A549 (cell line): ENCODE measurements around the gene EXPH5. TPM values are rescaled to one million over a fixed set of nuclear protein-coding genes. Genes with fewer than 3 reads are reported as not detected.

Experiments used
- ATAC-seq, 2 experiments: fragments of 200-7000 bp in 1 of 2; fragments of >200 bp in 1 of 2; cut with Nextera tagmentation in 1 of 2; cut with Tn5 transposase in 1 of 2; 3 replicates each; pipeline versions ENCODE4 v1.8.0 to v1.9.1; 2018 to 2020; ENCODE audit warnings: mild to moderate bottlenecking in 1 of 2, moderate library complexity in 1 of 2
- CTCF ChIA-PET: fragments of 300-600 bp; sonication (Branson Sonifier 250); formaldehyde crosslinking; extraction: SDS; loops from one replicate; lab custom pipeline; 2021; ENCODE audit warnings: antibody characterized with exemption, inconsistent platforms; lab: Yijun Ruan, JAX
- POLR2A ChIA-PET: fragments of 350-600 bp; formaldehyde crosslinking; extraction: SDS; loops from one replicate; lab custom pipeline; 2021; ENCODE audit warnings: antibody characterized with exemption, inconsistent platforms; lab: Yijun Ruan, JAX
- DNase-seq, 2 experiments: peaks; one replicate each; pipeline versions ENCODE4 v3.0.0 to v3.0.0-alpha.2; 2011 to 2016; ENCODE audit warnings: low read depth in 1 of 2, low spot score in 1 of 2
- FAIRE-seq: peaks from 2 replicates; lab custom pipeline; 2011; peaks lifted over from hg19 to GRCh38; lab: Jason Lieb, UNC
- H3K27ac ChIP-seq, 2 experiments: fragments of >200 bp; sonication (Bioruptor Twin); formaldehyde crosslinking; 3 replicates each; pipeline ENCODE4 v1.5.1; 2016 to 2017
- H3K4me1 ChIP-seq: fragments of >200 bp; sonication (Bioruptor Twin); formaldehyde crosslinking; 3 replicates; pipeline ENCODE4 v1.6.1; 2016
- H3K4me2 ChIP-seq: fragments of >200 bp; sonication (Bioruptor Twin); formaldehyde crosslinking; 3 replicates; pipeline ENCODE4 v1.6.1; 2016
- H3K4me3 ChIP-seq: fragments of >200 bp; sonication (Bioruptor Twin); formaldehyde crosslinking; 3 replicates; pipeline ENCODE4 v1.5.1; 2016
- H3K9me3 ChIP-seq: fragments of >200 bp; sonication (Bioruptor Twin); formaldehyde crosslinking; 3 replicates; pipeline ENCODE4 v1.6.1; 2016
- CBX2 ChIP-seq: fragments of 200-600 bp; sonication (generic); IDR thresholded peaks from 2 replicates; pipeline ENCODE4 v1.6.1; 2016; ENCODE audit warnings: low read depth, mild to moderate bottlenecking, borderline replicate concordance
- CHD2 ChIP-seq: fragments of 150-350 bp; IDR thresholded peaks from 2 replicates; pipeline ENCODE4 v1.6.1; 2014; ENCODE audit warnings: low read length; ENCODE audit not compliant: partially characterized antibody
- CHD4 ChIP-seq: fragments of 200-600 bp; sonication (generic); IDR thresholded peaks from 2 replicates; pipeline ENCODE4 v1.6.1; 2016; ENCODE audit warnings: antibody characterized with exemption, mild to moderate bottlenecking, borderline replicate concordance
- EHMT2 ChIP-seq: fragments of 200-600 bp; sonication (generic); IDR thresholded peaks from 2 replicates; pipeline ENCODE4 v1.6.1; 2016; ENCODE audit warnings: antibody characterized with exemption, low read depth, mild to moderate bottlenecking, moderate library complexity
- EP300 ChIP-seq, 2 experiments: fragments of >200 bp; sonication (Bioruptor Twin); formaldehyde crosslinking; IDR thresholded peaks; 2 replicates in 1 of 2; 3 replicates in 1 of 2; pipeline ENCODE4 v1.6.1; 2016 to 2017
- ESRRA ChIP-seq: fragments of 150-350 bp; IDR thresholded peaks from 2 replicates; pipeline ENCODE4 v1.6.1; 2014; ENCODE audit warnings: mild to moderate bottlenecking, low read length, borderline replicate concordance
- HEYL ChIP-seq: fragments of 250-450 bp; sonication (Bioruptor Pico); IDR thresholded peaks from 2 replicates; pipeline ENCODE4 v1.8.0; 2021; ENCODE audit warnings: mild to moderate bottlenecking, moderate library complexity
- HOXA7 ChIP-seq: fragments of 250-450 bp; sonication (Bioruptor Pico); IDR thresholded peaks from 2 replicates; pipeline ENCODE4 v1.5.0; 2020; ENCODE audit warnings: mild to moderate bottlenecking, moderate library complexity
- HOXB13 ChIP-seq: fragments of 250-450 bp; sonication (Bioruptor Pico); IDR thresholded peaks from 2 replicates; pipeline ENCODE4 v1.5.0; 2020; ENCODE audit warnings: low read depth, mild to moderate bottlenecking, moderate library complexity
- JUN ChIP-seq, 2 experiments: fragments of >200 bp; sonication (Bioruptor Twin); formaldehyde crosslinking; IDR thresholded peaks; 2 replicates in 1 of 2; 3 replicates in 1 of 2; pipeline ENCODE4 v1.6.1; 2016 to 2017
- KDM1A ChIP-seq: fragments of 200-600 bp; sonication (generic); IDR thresholded peaks from 2 replicates; pipeline ENCODE4 v1.6.1; 2016; ENCODE audit warnings: low read depth, mild to moderate bottlenecking
- MAFK ChIP-seq: fragments of 450-650 bp; IDR thresholded peaks from 2 replicates; pipeline ENCODE4 v1.6.1; 2014; ENCODE audit not compliant: partially characterized antibody
- NFE2L2 ChIP-seq: fragments of 150-350 bp; conservative IDR thresholded peaks from 2 replicates; pipeline ENCODE4 v1.6.1; 2014; ENCODE audit warnings: low read length
- PHF8 ChIP-seq: fragments of 200-600 bp; sonication (generic); IDR thresholded peaks from 2 replicates; pipeline ENCODE4 v1.6.1; 2016; ENCODE audit warnings: low read depth, mild to moderate bottlenecking, antibody characterized with exemption, moderate library complexity, borderline replicate concordance
- POLR2A ChIP-seq: IDR thresholded peaks from 2 replicates; pipeline ENCODE4 v1.6.1; 2012; ENCODE audit warnings: mild to moderate bottlenecking, low read length
- POLR2AphosphoS2 ChIP-seq: conservative IDR thresholded peaks from 2 replicates; pipeline ENCODE4 v1.6.1; 2012; ENCODE audit warnings: low read length, improper control_type of control experiment, inconsistent platforms
- RFX5 ChIP-seq: fragments of 450-650 bp; IDR thresholded peaks from 2 replicates; pipeline ENCODE4 v1.7.1; 2014; ENCODE audit warnings: antibody characterized with exemption, mild to moderate bottlenecking, moderate library complexity
- RNF2 ChIP-seq: fragments of 200-600 bp; sonication (generic); IDR thresholded peaks from 2 replicates; pipeline ENCODE4 v1.6.1; 2016; ENCODE audit warnings: low read depth, mild to moderate bottlenecking, antibody characterized with exemption, moderate library complexity, borderline replicate concordance
- SMC3 ChIP-seq: fragments of >200 bp; sonication (Bioruptor Twin); formaldehyde crosslinking; IDR thresholded peaks from 3 replicates; pipeline ENCODE4 v1.6.1; 2018; ENCODE audit warnings: inconsistent platforms
- SREBF2 ChIP-seq: fragments of 450-650 bp; IDR thresholded peaks from 2 replicates; pipeline ENCODE4 v1.6.1; 2014; ENCODE audit warnings: mild to moderate bottlenecking, moderate library complexity
- ZFP36 ChIP-seq: fragments of 450-650 bp; IDR thresholded peaks from 2 replicates; pipeline ENCODE4 v1.6.1; 2014; ENCODE audit warnings: borderline replicate concordance; ENCODE audit not compliant: partially characterized antibody
- WGBS: methylation state at CpG from one replicate; pipeline ENCODE4 v1.1.6; 2017; ENCODE audit errors: missing lambda C conversion rate; 5-methylcytosine and 5-hydroxymethylcytosine counted together
- polyA plus RNA-seq, 4 experiments: library from polyadenylated mRNA; depleted of rRNA in 3 of 4; stranded (reverse); fragments of >200 nt; fragmentation: RNase III in 1 of 4; extraction: RNeasy Plus Mini Kit Qiagen cat#74134 plus additional on column Dnase treatment in 1 of 4; gene quantifications; 2 replicates in 3 of 4; 3 replicates in 1 of 4; pipeline ENCODE4 v1.2.3, GENCODE V29; 2011 to 2017
- TF ChIP-seq, protein P1 (sequence below): IDR thresholded peaks from 2 replicates; pipeline ENCODE4 v1.6.1; 2012; ENCODE audit warnings: low read depth, borderline replicate concordance
- TF ChIP-seq, protein P2 (sequence below): IDR thresholded peaks from 2 replicates; pipeline ENCODE4 v1.6.1; 2012

The EXPH5 gene
- polyA plus RNA-seq, 2 of the 4 experiments (the other 2 are of a cell fraction), result 0.01 to 0.37 TPM

DNA sequence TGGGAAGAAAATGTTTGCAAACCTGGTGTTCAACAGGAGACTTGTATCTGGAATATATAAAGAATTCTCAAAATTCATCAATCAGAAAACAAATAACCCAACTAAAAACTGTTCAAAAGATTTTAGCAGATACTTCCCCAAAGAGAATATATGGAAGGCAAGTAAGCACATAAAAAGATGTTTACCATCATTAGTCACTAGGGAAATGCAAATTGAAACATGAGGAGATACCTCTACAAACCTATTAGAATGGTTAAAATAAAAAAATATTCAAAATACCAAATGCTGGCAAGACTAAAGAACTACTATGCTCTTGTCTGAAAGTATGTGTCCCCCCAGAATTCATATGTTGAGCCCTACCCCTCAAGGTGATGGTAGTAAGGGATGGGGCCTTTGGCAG, 8.6 kb downstream of the EXPH5 start (continued):
- no peak for TF ChIP-seq JUN (IDR thresholded peaks at IDR 0.05)
- no peak for TF ChIP-seq EHMT2
- TF ChIP-seq RNF2, result no peak

DNA sequence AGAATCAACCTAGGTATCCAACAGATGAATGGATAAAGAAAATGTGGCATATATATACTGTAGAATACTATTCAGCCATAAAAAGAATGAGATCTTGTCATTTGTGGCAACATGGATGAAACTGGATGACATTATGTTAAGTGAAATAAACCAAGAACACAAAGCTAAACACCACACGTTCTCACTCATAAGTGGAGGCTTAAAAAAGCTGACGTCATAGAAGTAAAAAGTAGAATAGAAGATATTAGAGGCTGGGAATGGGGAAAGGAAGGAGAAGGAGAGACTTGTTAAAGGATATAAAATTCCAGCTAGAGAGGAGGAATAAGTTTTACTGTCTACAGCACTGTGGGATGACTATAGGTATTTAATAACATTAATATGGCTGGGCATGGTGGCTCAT, 12.9 kb downstream of the EXPH5 start:
- no peaks in the 10 kb centered on the region for H3K4me1 ChIP-seq

GRCh38 chr11:108580043-108580442, 13.5 kb downstream of the EXPH5 start:
- ChIA-PET POLR2A (no interaction called here), CTCF (no interaction called here)
- TF ChIP-seq RNF2, result no peak
- TF ChIP-seq RFX5, result no peak
- TF ChIP-seq HOXB13 (CRISPR knock-in tag), result no peak
- H3K4me2 ChIP-seq, result no peak overlapping the region
- no peak overlapping the region for H3K27ac ChIP-seq
- H3K9me3 ChIP-seq, result no peaks in the 10 kb centered on the region
- H3K4me3 ChIP-seq, result no peak overlapping the region
- H3K4me1 ChIP-seq, result no peaks in the 10 kb centered on the region
- DNase-seq (no peak), ATAC-seq (no peak), FAIRE-seq (no peak)

More for the DNA sequence above, 12.9 kb downstream of the EXPH5 start:
- H3K4me3 ChIP-seq, result no peak overlapping the region
- FAIRE-seq (no peak), DNase-seq (no peak), ATAC-seq (no peak)
- 71% methylated on average over 2 of the region's 2 CpGs for WGBS
- no peaks in the 10 kb centered on the region for H3K9me3 ChIP-seq
- no peak overlapping the region for H3K27ac ChIP-seq
- no peak overlapping the region for H3K4me2 ChIP-seq
- ChIA-PET CTCF (interaction anchor here (0.9 to 1.4 kb wide), 2 partner anchors 9 to 68 kb away, joined by 3 read pairs; no protein-coding TSS in a partner anchor), POLR2A (no interaction called here)
- TF ChIP-seq MAFK, result no peak
- TF ChIP-seq, protein P1, sequence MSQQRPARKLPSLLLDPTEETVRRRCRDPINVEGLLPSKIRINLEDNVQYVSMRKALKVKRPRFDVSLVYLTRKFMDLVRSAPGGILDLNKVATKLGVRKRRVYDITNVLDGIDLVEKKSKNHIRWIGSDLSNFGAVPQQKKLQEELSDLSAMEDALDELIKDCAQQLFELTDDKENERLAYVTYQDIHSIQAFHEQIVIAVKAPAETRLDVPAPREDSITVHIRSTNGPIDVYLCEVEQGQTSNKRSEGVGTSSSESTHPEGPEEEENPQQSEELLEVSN, result no peak
- TF ChIP-seq NFE2L2, result no peak
- no peak for TF ChIP-seq RNF2
- TF ChIP-seq ZFP36, result no peak
- no peak for TF ChIP-seq PHF8
- TF ChIP-seq, protein P2, sequence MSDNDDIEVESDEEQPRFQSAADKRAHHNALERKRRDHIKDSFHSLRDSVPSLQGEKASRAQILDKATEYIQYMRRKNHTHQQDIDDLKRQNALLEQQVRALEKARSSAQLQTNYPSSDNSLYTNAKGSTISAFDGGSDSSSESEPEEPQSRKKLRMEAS, result no peak
- TF ChIP-seq HOXA7, result no peak
- no peak for TF ChIP-seq EP300 (IDR thresholded peaks at IDR 0.05)
- no peak for TF ChIP-seq JUN (IDR thresholded peaks at IDR 0.05)
- TF ChIP-seq CBX2, result no peak
- no peak for TF ChIP-seq POLR2A
- no peak for TF ChIP-seq SMC3

- POLR2A ChIA-PET, result no interaction called here
- H3K4me1 ChIP-seq, result no peaks in the 10 kb centered on the region
- TF ChIP-seq CHD2 (no peak), HEYL (CRISPR knock-in tag) (no peak), MAFK (no peak), SREBF2 (no peak), ESRRA (no peak), KDM1A (no peak), POLR2AphosphoS2 (no peak), CHD4 (no peak), EP300 (IDR thresholded peaks at IDR 0.05) (no peak)
- TF ChIP-seq, all 56 proteins: peak for 0
- FAIRE-seq, result no peak
- ATAC-seq, result no peak
- H3K4me2 ChIP-seq, result no peak overlapping the region
- no peak overlapping the region for H3K4me3 ChIP-seq
- no peak for DNase-seq
- no peak overlapping the region for H3K27ac ChIP-seq
- 0 out of 3 replicates have a peak, but pooled peaks cover 3% of the 10 kb centered on the region for H3K9me3 ChIP-seq
- CTCF ChIA-PET, result no interaction called here
- 3% methylated on average over 1 of the region's 1 CpG for WGBS
These were observed 17.0 kb downstream of the EXPH5 start for GRCh38 chr11:108576523-108576922.
